IPS DF 19.7 (cell line): ENCODE measurements around the gene LKAAEAR1.

Experiments
- DNase-seq: peaks from one replicate; pipeline ENCODE4 v3.0.0-alpha.2; 2013; ENCODE audit warnings: low read depth, low spot score

The LKAAEAR1 gene

GRCh38 chr20:64078934-64079272 lies 5.3 kb downstream of the LKAAEAR1 start:
- DNase-seq, result no peak

- DNase-seq, result no peak
Observed at GRCh38 chr20:64077876-64078551, 6.2 kb downstream of the LKAAEAR1 start.

- no peak for DNase-seq
Observed at GRCh38 chr20:64077541-64077875, 6.7 kb downstream of the LKAAEAR1 start.

GRCh38 chr20:64077094-64077493 lies 7.1 kb downstream of the LKAAEAR1 start:
- no peak for DNase-seq

- DNase-seq, result no peak
Observed at GRCh38 chr20:64076061-64076997, 7.9 kb downstream of the LKAAEAR1 start.

- no peak for DNase-seq
Observed at GRCh38 chr20:64075556-64075955, 8.6 kb downstream of the LKAAEAR1 start.

GRCh38 chr20:64074963-64075362 lies 9.2 kb downstream of the LKAAEAR1 start:
- no peak for DNase-seq

- no peak for DNase-seq
Observed at GRCh38 chr20:64074184-64074789, 9.9 kb downstream of the LKAAEAR1 start.

- no peak for DNase-seq
Observed at GRCh38 chr20:64073476-64074183, 10.6 kb downstream of the LKAAEAR1 start.

- DNase-seq, result no peak
Observed at GRCh38 chr20:64072498-64073063, 11.6 kb downstream of the LKAAEAR1 start.

- no peak for DNase-seq
Observed at GRCh38 chr20:64071341-64072332, 12.6 kb downstream of the LKAAEAR1 start.

- no peak for DNase-seq
Observed at GRCh38 chr20:64070244-64070993, 13.8 kb downstream of the LKAAEAR1 start.

GRCh38 chr20:64069614-64070243 lies 14.5 kb downstream of the LKAAEAR1 start:
- no peak for DNase-seq

GRCh38 chr20:64069209-64069613 lies 15.0 kb downstream of the LKAAEAR1 start:
- DNase-seq, result no peak

GRCh38 chr20:64068386-64069208 lies 15.6 kb downstream of the LKAAEAR1 start:
- no peak for DNase-seq

- DNase-seq, result no peak
Observed at GRCh38 chr20:64067733-64068307, 16.4 kb downstream of the LKAAEAR1 start.

- DNase-seq, result no peak
Observed at GRCh38 chr20:64067005-64067632, 17.1 kb downstream of the LKAAEAR1 start.

GRCh38 chr20:64065974-64066343 lies 18.2 kb downstream of the LKAAEAR1 start:
- DNase-seq, result no peak
